ENCODE results near the gene TAAR2. TPM values are rescaled to one million over a fixed set of nuclear protein-coding genes. Genes with fewer than 3 reads are reported as not detected.
"Not testable (repeated sequence)": the region's sequence is repeated elsewhere in the genome, so short reads cannot be mapped to it uniquely, and the experiment has no call there.

The TAAR2 gene
- total RNA-seq, 1 donor from 2014 or later: not detected

GRCh38 chr6:132633362-132633761, 9.3 kb upstream of the TAAR2 start:
- no peak for ATAC-seq (ENCODE audit: poor library complexity)
- no peak for DNase-seq
- intact Hi-C loops (cut with DNase I): no loop called here

DNA sequence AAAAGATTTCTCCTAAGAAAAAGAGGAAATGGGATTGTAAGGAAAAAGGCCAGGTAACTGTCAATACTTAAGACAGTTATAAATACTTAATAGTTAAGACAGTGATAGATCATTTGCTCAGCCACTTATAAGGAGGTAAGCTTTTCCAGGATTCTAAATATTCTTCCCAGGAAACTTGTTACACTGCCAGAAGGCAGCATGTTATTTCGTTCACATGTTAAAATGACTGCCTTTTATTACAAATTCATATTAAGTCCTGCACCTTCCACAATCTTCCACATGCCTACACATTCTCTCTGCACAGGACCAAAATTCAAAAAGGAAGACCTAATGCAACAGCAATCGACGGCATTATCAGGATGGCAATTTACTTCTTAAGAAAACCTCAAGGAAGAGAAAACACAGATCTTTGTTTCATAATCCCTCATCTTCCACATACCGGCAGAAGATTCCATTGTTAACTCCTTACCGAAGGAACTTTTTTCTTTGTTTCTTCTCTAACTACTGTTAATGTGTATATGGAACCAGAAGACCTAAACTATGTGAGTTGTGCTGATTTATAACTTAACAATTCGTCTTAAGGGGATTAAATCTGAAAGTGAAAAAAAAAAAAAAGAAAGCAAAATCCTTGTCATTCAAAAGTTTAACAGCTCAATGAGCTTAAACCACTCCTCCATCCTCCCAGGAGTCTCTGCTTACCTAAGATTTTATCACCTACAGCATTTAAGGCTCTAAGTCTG, 799 bp downstream of the TAAR2 start:
- no peak for ATAC-seq (ENCODE audit: poor library complexity)
- intact Hi-C loops (cut with DNase I): no loop called here
- no peak for DNase-seq

GRCh38 chr6:132616677-132617076, 7.4 kb downstream of the TAAR2 start:
- no peak for ATAC-seq (ENCODE audit: poor library complexity)
- intact Hi-C loops (cut with DNase I): no loop called here
- DNase-seq: no peak

DNA sequence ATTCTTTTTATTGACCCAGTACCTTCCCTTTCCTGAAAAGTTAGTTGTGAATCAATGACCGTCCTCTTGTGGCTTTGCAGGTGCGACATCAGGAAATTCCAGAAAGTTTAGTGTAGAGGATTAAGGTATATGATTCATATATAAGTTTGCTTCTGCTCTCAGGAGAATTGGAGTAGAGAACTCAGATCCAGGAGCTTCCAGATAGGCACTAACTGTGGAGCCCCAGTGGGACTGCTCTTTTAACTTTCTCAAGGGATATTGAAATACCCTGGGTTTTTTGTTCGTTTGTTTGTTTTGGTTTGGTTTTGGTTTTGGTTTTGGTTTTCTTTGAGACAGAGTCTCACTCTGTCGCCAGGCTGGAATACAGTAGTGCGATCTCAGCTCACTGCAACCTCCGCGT, 9.5 kb downstream of the TAAR2 start:
- ATAC-seq (ENCODE audit: poor library complexity): no peak
- DNase-seq: no peak
- intact Hi-C loops (cut with DNase I): no loop called here

DNA sequence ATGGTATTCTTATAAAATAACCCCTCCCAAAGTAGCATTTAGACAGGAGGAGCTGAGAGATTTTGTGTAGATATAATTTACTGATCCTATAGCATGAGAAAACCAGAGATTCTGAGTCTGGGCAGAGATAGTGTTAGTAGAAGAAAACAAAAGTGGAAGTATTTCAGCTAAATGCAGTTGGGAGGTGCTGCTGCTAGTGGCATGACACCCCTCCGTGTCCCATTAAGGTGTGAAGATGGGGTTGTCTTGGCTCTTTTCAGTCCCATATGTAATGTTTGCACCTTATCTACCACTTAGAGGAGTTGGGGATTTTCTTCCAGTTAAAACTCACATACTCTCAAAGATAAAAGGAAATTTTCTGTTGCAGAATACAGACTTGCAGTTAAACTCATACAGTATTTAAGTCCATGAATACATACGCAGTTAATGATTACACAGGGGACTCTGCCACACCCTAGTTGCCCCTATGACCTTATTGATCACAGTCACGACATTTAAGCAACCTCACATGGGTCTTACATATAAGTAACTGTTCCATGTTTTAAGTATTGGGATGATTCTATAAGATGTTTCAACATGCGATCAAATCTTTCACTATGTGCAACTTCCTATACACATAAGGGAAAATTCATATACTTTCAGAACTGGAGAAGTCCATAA, 11.5 kb downstream of the TAAR2 start:
- intact Hi-C loops (cut with DNase I): no loop called here
- ATAC-seq (ENCODE audit: poor library complexity) (no peak), DNase-seq (no peak)

DNA sequence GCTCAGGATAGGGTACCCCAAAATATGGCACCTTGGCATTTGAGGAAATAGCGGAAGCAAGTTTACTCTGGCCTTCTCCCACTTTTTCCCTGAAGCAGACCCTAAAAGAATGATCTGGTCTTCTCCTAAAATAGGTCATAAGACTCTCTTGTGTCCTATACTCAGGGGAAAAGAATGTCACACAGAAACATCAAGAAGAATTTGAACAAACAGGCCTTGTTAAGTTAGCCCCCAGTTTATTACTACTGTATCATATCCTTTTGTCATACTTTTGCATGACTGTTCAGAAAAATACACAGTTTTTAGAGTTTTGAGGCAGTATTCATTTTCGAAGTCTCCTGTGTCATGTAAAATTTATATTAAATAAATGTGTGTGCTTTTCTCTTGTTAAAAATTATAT, 12.5 kb downstream of the TAAR2 start:
- intact Hi-C loops (cut with DNase I): no loop called here
- no peak for DNase-seq
- no peak for ATAC-seq (ENCODE audit: poor library complexity)

DNA sequence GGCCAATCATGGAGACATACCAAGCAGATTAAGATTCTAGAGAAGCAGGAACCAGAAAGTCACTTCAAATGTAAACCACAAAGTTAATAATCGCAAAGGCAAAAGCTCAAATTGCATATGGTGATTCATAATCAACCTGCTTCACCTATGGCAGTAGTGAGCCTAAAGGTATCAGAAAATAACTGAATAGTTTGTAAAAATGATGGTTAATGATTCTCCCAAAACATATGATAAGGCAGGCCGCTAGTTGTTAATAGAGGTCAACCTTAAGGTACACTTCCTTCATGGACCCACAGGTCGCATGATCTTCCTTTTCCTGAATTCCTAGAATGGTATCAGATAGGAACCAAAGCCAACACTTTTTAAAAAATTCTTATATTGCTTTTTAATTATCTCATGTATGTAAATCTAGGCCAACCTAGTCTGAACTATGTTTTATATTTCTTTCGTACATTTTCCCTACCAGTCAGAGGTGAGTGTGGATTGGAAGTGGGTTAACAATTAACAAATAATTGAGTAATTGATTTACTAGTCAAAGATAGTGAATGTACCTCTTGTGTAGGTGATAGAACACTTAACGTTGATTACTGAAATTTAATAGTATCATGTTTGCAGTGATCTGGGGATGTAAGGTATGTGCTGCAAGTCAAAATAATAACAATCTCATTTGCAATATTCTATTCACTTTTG, 16.4 kb downstream of the TAAR2 start:
- intact Hi-C loops (cut with DNase I): no loop called here
- ATAC-seq (ENCODE audit: poor library complexity): no peak
- DNase-seq: no peak

GRCh38 chr6:132604635-132605152, 19.4 kb downstream of the TAAR2 start:
- no peak for ATAC-seq (ENCODE audit: poor library complexity)
- intact Hi-C loops (cut with DNase I): no loop called here
- DNase-seq: no peak

DNA sequence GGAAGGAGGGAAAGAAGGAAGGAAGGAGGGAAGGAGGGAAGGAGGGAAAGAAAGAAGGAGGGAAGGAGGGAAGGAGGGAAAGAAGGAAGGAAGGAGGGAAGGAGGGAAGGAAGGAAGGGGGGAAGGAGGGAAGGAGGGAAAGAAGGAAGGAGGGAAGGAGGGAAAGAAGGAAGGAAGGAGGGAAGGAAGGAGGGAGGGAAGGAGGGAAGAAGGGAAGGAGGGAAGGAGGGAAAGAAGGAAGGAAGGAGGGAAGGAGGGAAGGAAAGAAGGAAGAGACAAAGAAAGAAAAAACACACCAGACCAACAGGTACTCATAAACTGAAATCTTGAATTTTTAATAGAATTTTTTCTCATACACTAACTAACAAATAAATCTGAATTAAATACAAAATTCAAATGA, 23.2 kb downstream of the TAAR2 start:
- intact Hi-C loops (cut with DNase I); DNase-seq; ATAC-seq (ENCODE audit: poor library complexity): not testable (repeated sequence)

DNA sequence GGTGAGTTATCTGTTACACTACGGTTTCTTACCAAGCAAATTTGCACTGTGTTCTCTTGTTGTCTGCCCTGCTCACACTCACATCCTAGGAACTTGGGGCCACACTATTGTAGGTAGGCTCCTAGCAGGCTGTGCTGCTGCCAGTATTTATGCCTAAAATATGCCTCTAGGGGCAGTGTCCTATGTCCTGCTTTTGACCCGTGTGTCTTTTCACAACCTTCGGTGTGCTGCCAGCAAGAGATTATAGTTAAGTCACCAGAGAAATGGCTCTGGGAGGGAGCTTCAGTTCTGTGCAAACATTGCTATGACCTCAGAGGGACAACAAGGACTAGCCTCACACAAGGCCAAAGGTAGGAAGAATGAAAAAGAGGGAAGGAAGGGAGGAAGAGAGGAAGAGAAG, 25.6 kb downstream of the TAAR2 start:
- ATAC-seq (ENCODE audit: poor library complexity): no peak
- intact Hi-C loops (cut with DNase I): no loop called here
- DNase-seq: no peak

DNA sequence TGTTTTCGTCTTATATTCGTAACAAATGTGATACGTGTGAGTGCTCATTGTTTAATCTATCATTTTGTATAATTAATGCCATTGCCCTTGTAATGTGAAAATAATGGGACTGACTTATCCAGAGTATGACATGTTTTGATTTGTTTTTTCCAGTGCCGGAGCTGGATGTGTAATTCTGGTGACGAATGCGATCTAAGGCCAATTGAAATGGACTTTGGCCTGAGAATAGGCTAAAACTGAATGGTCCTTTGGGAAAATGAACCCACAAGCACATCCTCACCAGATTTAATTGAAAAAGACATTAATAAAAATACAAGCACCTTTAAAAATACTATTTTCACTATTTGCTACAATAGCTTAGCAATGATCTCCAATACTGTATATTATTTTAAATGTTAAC, 27.9 kb downstream of the TAAR2 start:
- no peak for ATAC-seq (ENCODE audit: poor library complexity)
- intact Hi-C loops (cut with DNase I): no loop called here

DNA sequence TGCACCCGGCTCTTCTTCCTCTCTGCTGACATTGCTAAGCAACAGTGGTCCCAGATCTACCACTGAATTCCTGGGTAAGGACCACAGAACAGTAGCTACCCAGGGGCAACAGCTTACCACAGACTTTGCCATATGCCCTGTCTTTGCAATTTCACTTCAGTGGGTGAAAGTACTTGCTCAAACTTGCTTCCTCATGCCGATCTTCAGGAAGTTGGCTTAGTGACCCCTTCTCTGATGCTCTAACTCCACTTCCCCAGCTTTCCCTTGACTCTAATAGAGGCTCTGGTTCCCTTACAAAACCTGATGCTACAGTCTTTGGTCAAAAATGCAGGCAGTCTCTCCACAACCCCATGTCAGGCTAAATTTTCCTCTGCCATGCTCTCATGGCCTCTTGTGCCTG, 31.2 kb downstream of the TAAR2 start:
- DNase-seq: no peak
- ATAC-seq (ENCODE audit: poor library complexity): no peak
- intact Hi-C loops (cut with DNase I): no loop called here

More for the DNA sequence above, 27.9 kb downstream of the TAAR2 start:
- no peak for DNase-seq

GRCh38 chr6:132590362-132590761, 33.7 kb downstream of the TAAR2 start:
- intact Hi-C loops (cut with DNase I): no loop called here
- DNase-seq (no peak), ATAC-seq (ENCODE audit: poor library complexity) (no peak)

DNA sequence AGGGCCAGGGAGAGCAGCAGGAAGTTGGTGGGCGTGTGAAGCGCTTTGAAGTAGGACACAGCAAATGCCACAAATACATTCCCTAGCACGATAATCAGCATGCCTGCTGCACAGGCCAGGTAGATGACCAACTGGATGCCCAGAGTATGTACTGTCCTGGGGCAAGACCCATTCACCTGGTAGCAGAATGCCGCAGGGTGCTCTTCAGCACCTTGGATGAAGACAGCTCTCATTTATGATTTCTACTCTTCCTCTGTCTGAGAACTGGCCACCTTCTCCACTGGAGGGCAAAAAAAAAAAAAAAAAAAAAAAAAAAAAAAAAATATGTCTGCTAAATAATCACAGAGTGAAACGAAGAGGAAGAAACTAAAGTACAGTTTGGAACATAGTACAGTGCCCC, 34.6 kb downstream of the TAAR2 start, which contains the start of gene TAAR5:
Gene TAAR5, minus strand, starts transcription at position 288 of the 400 bp plus-strand sequence. Its CDS starts 55 bp downstream, at position 233.
- no peak for DNase-seq
- intact Hi-C loops (cut with DNase I): no loop called here
- ATAC-seq (ENCODE audit: poor library complexity): no peak

GRCh38 chr6:132587424-132587823, 36.7 kb downstream of the TAAR2 start:
- DNase-seq: no peak
- intact Hi-C loops (cut with DNase I): no loop called here
- ATAC-seq (ENCODE audit: poor library complexity): no peak

DNA sequence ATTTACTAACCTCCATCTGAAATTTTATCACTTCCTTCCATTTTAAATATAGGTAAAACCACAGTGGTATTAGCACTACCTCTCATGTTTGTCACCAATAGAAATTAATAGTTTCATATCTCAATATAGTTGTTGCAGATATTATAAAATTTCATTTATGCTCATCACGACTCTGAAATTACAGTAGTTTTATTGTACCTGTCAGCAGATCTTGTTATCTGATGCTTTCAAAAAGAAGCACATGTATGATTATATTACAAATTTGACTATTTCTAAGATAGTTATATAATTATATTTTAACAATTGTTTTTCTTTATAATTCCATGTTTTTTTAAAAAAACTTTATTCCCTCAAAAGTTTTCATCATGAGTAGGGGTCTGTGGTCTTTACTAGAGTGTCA, 39.4 kb downstream of the TAAR2 start:
- ATAC-seq (ENCODE audit: poor library complexity) (no peak), DNase-seq (no peak)
- intact Hi-C loops (cut with DNase I): no loop called here

- DNase-seq: no peak
- intact Hi-C loops (cut with DNase I): no loop called here
Observed at GRCh38 chr6:132571774-132572173, 52.3 kb downstream of the TAAR2 start.

DNA sequence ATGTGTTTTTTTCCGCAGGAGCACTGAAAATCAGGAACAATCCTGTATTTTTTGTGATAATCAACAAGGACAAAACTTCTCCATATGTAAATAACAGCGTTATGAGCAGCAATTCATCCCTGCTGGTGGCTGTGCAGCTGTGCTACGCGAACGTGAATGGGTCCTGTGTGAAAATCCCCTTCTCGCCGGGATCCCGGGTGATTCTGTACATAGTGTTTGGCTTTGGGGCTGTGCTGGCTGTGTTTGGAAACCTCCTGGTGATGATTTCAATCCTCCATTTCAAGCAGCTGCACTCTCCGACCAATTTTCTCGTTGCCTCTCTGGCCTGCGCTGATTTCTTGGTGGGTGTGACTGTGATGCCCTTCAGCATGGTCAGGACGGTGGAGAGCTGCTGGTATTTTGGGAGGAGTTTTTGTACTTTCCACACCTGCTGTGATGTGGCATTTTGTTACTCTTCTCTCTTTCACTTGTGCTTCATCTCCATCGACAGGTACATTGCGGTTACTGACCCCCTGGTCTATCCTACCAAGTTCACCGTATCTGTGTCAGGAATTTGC, 53.8 kb downstream of the TAAR2 start, which contains the start of gene TAAR6:
Gene TAAR6, plus strand, starts transcription at position 102 of the 557 bp plus-strand sequence. Its CDS starts 0 bp downstream, at position 102.
- no peak for DNase-seq
- ATAC-seq (ENCODE audit: poor library complexity): no peak
- intact Hi-C loops (cut with DNase I): no loop called here

More at GRCh38 chr6:132571774-132572173, 52.3 kb downstream of the TAAR2 start:
- no peak for ATAC-seq (ENCODE audit: poor library complexity)

GRCh38 chr6:132569170-132569569, 54.9 kb downstream of the TAAR2 start:
- intact Hi-C loops (cut with DNase I): no loop called here
- DNase-seq: no peak
- ATAC-seq (ENCODE audit: poor library complexity): no peak

Measured in Right ventricle myocardium superior (tissue), 1 donor.